ENCODE data around the gene OR7A5. TPM values are rescaled to one million over a fixed set of nuclear protein-coding genes. Genes with fewer than 3 reads are reported as not detected.
"Not testable (repeated sequence)": the region's sequence is repeated elsewhere in the genome, so short reads cannot be mapped to it uniquely, and the experiment has no call there.

The OR7A5 gene
- total RNA-seq, 1 experiment from 2014 or later: not detected

- peak; percentile 96 for DNase-seq (ENCODE audit: low read depth)
These were observed 49.7 kb downstream of the OR7A5 start for GRCh38 chr19:14785102-14785793.

- DNase-seq (ENCODE audit: low read depth): peak; percentile 91
These were observed 50.3 kb downstream of the OR7A5 start for GRCh38 chr19:14784730-14785101.

- not testable (repeated sequence) for DNase-seq (ENCODE audit: low read depth)
These were observed 51.5 kb downstream of the OR7A5 start for GRCh38 chr19:14783410-14783998.

GRCh38 chr19:14782626-14783409 lies 52.2 kb downstream of the OR7A5 start:
- peak; percentile 70 for DNase-seq (ENCODE audit: low read depth)

- DNase-seq (ENCODE audit: low read depth): not testable (repeated sequence)
These were observed 53.1 kb downstream of the OR7A5 start for GRCh38 chr19:14781713-14782536.

- peak; percentile 35 for DNase-seq (ENCODE audit: low read depth)
These were observed 54.3 kb downstream of the OR7A5 start for GRCh38 chr19:14780622-14781225.

- no peak for DNase-seq (ENCODE audit: low read depth)
These were observed 55.8 kb downstream of the OR7A5 start for GRCh38 chr19:14779151-14779550.

- DNase-seq (ENCODE audit: low read depth): not testable (repeated sequence)
These were observed 56.7 kb downstream of the OR7A5 start, which contains the start of gene ADGRE2 for GRCh38 chr19:14778110-14778845. Gene ADGRE2, minus strand, starts transcription at chr19:14778560. Its CDS starts 1,804 bp downstream, at chr19:14776756.

GRCh38 chr19:14777645-14778044 lies 57.3 kb downstream of the OR7A5 start:
- DNase-seq (ENCODE audit: low read depth): not testable (repeated sequence)

Other genes with a start within 250 kb of the OR7A5 start
- gene ADGRE3, start 160.3 kb downstream of the OR7A5 start, total RNA-seq (2014; rRNA removed; shearing (Covaris generic)): not detected in 2 replicates
- 7.9 and 10.4 TPM in 2 replicates for gene ZNF333, start 145.1 kb downstream of the OR7A5 start, total RNA-seq (2014; rRNA removed; shearing (Covaris generic))
- gene ADGRE2, start 56.6 kb downstream of the OR7A5 start, total RNA-seq (2014; rRNA removed; shearing (Covaris generic)): 3.9 and 6.1 TPM in 2 replicates
- under 0.01 TPM in 2 replicates for gene OR7C1, start within 50 bp of the OR7A5 start, total RNA-seq (2014; rRNA removed; shearing (Covaris generic))
- not detected in 2 replicates for gene OR7A10, start 13.7 kb upstream of the OR7A5 start, total RNA-seq (2014; rRNA removed; shearing (Covaris generic))
- not detected in 2 replicates for gene OR7A17, start 50.9 kb upstream of the OR7A5 start, total RNA-seq (2014; rRNA removed; shearing (Covaris generic))
- not detected in 2 replicates for gene OR7C2, start 106.3 kb upstream of the OR7A5 start, total RNA-seq (2014; rRNA removed; shearing (Covaris generic))
- 0.10 and 0.36 TPM in 2 replicates for gene SLC1A6, start 144.7 kb upstream of the OR7A5 start, total RNA-seq (2014; rRNA removed; shearing (Covaris generic))
- gene CASP14, start 214.3 kb upstream of the OR7A5 start, total RNA-seq (2014; rRNA removed; shearing (Covaris generic)): 0.36 and 0.39 TPM in 2 replicates
- gene OR1I1, start 247.0 kb upstream of the OR7A5 start, total RNA-seq (2014; rRNA removed; shearing (Covaris generic)): not detected in 2 replicates

All from RPMI7951 (cell line).